Uterus (tissue), 2 donors: Measurements from ENCODE around the gene BACH2.

Source experiments
- POLR2A ChIP-seq, 2 donors: fragments of 450-650 bp; IDR thresholded peaks; one replicate each; pipeline ENCODE4 v1.6.1; 2016; ENCODE audit warnings: antibody characterized with exemption in 2 of 2, mild to moderate bottlenecking in 1 of 2, moderate library complexity in 1 of 2
- TF ChIP-seq, protein P1 (sequence below), 4 experiments: fragments of 200-600 bp in 2 of 4; fragments of 450-650 bp in 2 of 4; sonication (generic) in 2 of 4; IDR thresholded peaks; one replicate each; pipeline ENCODE4 v1.5.1; 2016 to 2019; ENCODE audit warnings: antibody characterized with exemption in 4 of 4, mild to moderate bottlenecking in 2 of 4, moderate library complexity in 1 of 4

DNA sequence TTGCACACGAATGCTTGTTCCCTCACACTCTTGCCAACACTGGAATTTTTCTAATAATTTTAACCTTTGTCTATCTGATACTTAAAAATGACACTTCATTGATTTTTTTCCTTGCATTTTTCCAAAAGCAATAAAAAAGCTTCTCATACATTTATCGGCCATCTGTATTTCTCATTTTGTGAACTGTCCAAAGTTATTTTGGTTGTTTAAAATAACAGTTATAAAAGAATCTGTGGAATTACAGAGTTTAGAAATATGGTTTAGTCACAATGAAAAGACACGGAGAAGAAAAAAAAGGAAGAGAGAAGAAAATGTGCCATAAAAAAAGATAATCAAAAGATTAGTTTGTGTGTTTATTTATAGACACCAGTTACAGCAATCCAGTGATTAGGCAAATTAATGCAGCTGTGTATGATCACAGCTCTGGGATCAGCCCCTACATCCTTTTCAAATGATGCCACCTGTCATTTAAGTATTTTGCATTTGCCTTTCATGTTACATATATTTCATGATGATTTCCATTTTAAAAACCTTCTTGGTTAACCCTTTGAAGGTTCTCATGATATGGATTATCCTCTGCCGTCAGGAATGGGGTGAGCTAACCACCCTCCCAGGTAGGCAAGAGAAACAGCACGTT lies 171.7 kb downstream of the BACH2 start:
- TF ChIP-seq, protein P1, sequence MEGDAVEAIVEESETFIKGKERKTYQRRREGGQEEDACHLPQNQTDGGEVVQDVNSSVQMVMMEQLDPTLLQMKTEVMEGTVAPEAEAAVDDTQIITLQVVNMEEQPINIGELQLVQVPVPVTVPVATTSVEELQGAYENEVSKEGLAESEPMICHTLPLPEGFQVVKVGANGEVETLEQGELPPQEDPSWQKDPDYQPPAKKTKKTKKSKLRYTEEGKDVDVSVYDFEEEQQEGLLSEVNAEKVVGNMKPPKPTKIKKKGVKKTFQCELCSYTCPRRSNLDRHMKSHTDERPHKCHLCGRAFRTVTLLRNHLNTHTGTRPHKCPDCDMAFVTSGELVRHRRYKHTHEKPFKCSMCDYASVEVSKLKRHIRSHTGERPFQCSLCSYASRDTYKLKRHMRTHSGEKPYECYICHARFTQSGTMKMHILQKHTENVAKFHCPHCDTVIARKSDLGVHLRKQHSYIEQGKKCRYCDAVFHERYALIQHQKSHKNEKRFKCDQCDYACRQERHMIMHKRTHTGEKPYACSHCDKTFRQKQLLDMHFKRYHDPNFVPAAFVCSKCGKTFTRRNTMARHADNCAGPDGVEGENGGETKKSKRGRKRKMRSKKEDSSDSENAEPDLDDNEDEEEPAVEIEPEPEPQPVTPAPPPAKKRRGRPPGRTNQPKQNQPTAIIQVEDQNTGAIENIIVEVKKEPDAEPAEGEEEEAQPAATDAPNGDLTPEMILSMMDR (IDR thresholded peaks at IDR 0.05) = no peak
- no peak for TF ChIP-seq POLR2A (IDR thresholded peaks at IDR 0.05)
